Embryonic facial prominence (tissue), 1 donor: ENCODE data around the gene CDKN2B-AS1.

Source experiments
- DNase-seq: peaks from one replicate; pipeline ENCODE4 v3.0.0-alpha.2; 2016; ENCODE audit errors: extremely low spot score

Gene CDKN2B-AS1

DNA sequence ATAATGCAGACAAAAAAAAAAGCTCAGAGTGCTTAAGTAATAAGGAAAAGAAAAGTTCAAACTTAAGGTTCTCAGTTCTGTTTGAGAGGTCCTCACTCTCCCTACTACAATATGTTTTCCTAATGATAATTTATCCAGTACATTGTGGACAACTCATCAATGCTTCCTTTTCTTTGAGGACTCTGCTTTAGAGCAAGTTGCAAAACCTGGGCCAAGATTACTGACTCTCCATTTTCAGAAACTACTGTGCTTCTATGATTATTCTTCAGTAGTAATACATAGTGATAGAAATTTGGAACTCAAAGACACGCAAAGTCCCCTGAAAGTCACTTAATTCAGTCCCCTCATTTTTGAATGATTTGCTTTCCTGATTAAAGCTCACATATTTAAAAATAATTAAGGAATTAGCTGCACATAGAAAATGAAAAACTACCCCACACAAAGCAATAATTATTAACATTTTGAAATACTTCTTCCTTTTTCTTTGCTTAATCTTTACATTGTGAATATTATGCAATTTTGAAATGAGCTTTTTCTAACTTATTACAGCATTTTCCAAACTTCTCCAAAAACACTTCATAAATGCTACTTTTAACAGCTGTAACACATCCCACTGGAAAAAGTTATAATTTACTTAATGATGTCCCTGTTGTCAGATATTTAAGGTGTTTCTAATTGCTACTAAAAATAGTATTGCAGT, 11.6 kb upstream of the CDKN2B-AS1 start:
- no peak for DNase-seq

DNA sequence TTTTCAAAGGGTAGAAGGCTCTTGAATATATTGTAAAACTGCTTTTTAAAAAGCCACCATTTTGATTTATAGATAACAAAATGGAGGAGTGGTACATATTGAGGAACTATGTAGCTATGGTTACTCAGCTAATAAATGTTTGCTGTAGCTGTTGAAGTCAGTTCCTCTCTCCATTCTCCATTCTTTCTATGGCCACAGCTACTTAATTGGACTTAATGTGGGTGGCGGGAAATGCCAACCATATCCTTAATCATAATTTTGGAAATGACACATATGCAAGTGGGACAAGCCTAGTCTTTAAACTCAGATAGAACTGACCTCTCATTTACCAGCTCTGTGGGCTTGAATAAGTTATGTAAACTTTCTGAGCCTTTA, 11.0 kb upstream of the CDKN2B-AS1 start:
- DNase-seq: no peak

GRCh38 chr9:21984101-21984500, 10.5 kb upstream of the CDKN2B-AS1 start:
- no peak for DNase-seq

- DNase-seq: no peak
These were observed 8.5 kb upstream of the CDKN2B-AS1 start for GRCh38 chr9:21985964-21986667.

DNA sequence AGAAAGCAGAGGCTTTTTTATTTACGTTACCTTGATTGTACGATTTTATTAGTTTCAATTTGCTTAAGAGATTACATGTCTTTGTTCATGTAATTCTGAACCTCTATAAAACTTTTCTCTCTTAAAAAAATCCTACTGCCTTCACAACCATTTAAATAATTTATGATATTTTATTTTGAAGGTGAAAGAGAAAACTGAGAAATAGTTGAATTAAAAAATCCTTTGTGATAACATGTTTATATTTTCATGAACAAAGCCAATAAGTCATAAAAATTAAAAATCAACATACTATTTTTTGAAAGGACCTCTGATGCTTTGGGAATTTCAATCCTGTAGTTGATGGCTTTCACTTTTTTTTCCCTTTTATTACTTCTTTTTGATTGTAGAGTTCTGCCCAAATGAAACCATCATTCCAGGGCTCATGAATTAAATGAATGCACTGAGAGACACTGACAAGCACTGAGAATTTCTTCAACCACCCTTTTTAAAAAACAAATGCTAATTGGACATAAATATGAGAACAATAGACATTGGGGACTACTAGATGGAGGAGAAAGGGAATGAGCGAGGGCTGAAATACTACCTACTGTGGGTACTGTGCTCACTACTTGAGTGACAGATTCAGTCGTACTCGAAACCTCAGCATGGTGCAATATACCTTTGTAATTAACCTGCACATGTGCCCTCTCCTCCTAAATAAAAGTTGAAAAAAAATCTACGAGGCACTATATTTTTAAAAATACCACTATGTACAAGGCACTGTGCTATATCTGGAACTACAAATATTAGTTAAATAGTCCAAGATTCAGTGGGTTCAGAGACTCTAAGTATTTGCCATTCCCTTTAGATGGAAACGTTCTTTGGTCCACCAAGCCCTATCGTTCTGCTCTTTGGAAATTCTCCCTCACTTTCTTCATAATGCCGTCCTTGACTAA, 6.3 kb upstream of the CDKN2B-AS1 start:
- DNase-seq: no peak

DNA sequence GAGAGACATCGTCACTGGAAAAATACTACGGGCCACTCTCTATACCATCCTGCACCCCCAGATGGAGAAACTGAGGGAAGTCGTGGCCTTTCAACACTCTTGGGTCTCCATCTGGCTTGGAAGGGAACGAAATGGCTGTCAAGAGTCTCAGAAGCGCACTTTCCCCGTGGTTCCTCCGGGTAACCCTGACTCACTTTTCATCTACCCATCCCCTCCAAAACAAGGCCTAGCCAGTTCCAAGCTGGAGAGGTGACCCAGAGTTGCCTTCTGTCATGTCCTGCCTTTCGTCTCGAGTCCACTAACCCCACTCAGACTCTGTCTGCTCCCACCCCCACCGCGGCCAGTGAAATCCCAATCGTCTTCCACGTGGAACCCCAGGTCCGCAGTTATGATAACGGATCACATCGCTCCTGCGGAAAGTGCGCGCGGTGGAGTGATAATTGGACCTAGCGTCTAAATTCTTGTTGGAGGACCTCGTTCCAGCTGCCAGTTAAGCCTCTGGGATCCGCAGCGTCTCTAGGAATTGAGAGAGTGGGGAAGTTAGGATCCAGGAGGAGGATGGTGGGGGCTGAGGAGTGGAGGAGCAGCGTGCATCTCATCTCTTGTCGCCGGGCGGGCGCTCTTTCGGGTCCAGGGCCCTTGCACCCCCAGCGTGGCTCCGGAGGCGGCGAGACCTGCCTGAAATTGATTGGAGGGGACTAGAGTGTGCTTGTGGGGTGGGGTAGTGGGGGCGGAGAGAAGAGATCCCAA, 5.0 kb upstream of the CDKN2B-AS1 start:
- no peak for DNase-seq

DNA sequence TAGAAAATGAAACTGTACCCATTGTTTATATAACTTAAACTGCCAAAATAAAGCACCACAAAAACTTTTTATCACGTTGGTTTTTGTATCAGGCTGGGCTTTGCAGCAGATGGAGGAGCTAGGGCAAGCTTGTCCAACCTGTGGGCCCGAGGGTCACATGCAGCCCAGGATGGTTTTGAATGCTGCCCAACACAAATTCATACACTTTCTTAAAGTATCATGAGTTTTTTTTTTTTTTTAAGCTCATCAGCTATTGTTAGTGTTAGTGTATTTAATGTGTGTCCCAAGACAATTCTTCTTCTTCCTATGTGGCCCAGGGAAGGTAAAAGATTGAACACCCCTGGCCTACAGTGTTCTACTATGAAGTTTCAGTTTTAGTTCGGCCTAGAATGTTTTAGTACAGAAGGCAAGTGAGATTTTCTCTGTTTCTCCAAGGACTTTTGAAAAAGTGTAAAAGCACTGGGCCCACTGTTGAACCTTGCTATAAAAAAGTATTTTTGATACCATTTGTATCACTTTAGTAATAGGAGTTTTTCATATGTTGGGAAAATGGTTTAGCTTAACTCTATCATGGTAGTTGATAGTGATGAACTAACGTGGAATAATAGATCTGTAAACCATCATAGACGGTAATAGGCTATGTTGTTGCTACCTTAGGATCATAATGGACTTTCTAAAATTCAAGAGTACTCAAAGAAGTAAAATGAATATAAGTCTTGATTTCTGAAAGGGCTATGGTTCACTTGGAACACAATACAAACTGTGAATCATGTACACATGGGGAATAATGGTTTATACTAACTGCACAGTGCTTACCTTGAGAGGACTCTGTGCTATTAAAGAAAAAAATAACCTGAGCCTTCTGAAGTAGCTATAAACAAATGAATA, 3.3 kb upstream of the CDKN2B-AS1 start:
- no peak for DNase-seq

DNA sequence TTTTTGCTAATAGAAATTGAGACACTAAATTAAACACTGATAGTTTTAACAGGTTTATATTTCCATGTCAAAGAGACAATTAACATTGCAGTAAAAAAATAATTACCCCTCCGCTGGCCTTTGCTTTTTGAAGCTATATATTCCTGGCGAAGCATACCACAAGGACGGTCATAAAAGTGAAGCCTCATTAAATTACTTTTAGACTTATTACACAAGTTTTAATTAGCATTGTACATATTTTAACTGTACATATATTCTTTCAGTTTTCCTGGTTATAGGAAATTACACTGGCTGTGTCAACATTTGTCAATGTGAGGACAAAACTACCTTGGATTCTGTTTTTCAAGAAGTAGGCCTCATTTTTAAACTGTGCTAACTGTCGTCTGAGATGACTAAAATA, 1.6 kb upstream of the CDKN2B-AS1 start:
- no peak for DNase-seq

DNA sequence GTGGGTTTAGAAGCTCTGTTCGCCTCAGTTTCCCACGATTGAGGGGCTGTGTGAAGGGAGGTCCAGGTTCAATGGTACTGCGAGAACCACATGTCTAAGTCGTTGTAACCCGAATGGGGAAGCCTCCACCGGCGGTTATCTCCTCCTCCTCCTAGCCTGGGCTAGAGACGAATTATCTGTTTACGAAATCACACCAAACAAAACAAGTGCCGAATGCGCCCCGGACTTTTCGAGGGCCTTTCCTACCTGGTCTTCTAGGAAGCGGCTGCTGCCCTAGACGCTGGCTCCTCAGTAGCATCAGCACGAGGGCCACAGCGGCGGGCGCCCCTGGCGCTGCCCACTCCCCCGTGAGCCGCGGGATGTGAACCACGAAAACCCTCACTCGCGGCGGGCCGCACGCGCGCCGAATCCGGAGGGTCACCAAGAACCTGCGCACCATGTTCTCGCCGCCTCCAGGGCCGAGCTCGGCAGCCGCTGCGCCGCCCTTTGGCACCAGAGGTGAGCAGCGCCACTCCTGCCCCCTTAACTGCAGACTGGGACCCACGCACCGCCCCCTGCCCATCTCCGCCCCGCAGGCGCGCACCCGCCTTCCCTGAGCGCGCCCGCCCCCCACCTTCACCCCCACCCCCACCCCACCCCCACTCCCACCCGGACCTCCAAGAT, 567 bp upstream of the CDKN2B-AS1 start, which contains the start of gene CDKN2A:
Gene CDKN2A, minus strand, starts transcription at position 500 of the 663 bp plus-strand sequence.
- DNase-seq: no peak

DNA sequence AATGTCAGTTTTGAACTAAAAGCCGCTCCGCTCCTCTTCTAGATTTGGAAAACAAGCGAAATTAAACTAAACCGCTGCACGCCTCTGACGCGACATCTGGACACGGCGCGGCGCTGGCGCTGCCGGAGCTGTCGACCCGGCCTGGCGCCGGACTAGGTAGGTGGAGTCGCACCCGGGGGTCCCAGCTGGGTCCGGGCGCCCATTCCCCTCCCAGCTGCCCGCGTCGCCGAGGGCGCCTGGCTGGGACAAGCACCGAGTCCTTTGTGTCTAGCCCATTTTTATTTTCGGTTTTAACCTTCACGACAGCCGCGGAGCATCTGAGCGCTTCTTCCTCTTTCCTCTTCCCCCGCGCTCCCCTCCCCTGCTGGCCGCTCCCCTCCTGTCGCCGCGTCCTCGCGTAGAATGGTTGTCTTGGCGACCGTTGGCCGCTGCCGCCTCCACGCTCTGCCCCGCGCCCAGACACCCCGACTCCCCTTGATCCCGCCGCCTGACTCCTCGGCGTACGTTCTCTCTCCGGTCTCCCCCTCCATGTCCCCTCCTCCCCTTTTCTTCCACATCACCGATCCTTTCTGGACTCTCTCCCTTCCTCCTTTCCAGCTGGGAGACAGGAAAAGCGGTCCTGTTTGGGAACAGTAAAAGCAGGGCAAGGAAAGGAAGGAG, 545 bp downstream of the CDKN2B-AS1 start:
- DNase-seq: no peak

GRCh38 chr9:21995666-21996398, 1.2 kb downstream of the CDKN2B-AS1 start:
- DNase-seq: no peak

DNA sequence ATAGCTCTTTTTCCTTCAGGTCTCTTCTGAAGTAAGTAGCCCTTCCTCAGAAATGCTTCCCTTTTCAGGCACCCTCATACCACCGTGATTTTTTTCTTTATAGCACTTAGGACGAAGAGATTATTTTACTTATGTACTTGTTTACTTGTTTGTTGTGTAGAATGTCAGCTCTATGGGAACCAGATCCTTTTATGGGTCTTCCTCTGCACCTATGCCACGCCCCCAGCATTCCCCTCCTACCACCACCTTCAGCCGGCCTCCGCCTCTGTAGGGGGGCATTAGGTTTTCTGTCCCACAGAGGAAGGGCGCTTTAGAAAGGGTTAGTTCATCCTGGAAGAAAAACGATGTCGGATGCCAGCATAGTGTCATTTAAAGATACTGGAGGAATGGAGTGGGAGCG, 1.8 kb downstream of the CDKN2B-AS1 start:
- no peak for DNase-seq

DNA sequence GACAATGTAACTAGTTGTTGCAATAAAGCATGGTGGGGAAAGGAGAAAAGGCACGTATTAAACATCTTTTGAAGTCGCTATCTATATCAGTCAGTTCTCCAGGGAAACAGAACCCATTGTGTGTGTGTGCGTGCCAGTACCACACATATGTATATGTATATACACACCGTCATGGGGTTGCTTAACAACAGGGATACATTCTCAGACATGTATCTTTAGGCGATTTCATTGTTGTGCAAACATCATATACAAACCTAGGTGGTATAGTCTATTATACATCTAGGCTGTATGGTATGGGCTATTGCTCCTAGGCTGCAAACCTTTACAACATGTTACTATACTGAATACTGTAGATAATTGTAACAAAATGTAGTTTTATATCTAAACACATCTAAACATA, 2.3 kb downstream of the CDKN2B-AS1 start:
- no peak for DNase-seq

- no peak for DNase-seq
These were observed 2.9 kb downstream of the CDKN2B-AS1 start for GRCh38 chr9:21997480-21997879.

GRCh38 chr9:21998026-21998425, 3.4 kb downstream of the CDKN2B-AS1 start:
- DNase-seq: no peak

- no peak for DNase-seq
These were observed 7.4 kb downstream of the CDKN2B-AS1 start for GRCh38 chr9:22002038-22002437.

DNA sequence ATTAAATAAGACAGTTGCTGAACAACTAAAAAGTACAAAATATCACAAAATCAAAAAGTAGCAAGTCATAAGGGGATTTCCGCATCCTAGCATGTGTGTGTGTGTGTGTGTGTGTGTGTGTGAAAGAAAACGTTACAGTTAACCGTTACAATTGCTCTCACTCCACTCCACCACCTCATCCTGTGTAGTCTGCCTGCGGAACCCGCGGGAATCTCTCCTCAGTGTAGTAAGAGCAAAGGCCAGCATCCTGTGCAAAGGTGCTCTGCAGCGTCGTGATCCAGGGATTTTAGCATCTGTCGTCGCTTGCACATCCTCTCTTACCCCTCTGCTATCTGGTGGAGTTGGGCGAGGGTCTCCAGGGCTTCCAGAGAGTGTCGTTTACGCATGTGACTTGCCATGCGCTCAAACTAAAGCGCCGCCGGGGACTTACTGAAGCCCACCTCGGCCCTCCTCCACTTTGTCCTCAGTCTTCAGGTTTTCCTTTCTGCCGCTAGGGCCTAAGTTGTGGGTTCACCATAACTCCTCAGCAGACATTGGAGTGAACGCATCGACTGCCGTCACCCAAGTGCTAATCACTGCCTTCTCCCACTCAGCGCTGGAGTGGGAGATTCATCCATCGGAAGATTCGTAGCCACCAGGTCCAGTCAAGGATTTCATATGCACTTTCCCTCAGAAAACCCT, 10.6 kb downstream of the CDKN2B-AS1 start:
- no peak for DNase-seq
